NCI-H510A treated with DMSO at 0.1 percent for 48 hours (cell line): ENCODE results near the gene SLFN11.
A peak's percentile ranks its signal among the peaks of the same experiment; 100 is the strongest.
"Not testable (repeated sequence)": the region's sequence is repeated elsewhere in the genome, so short reads cannot be mapped to it uniquely, and the experiment has no call there.

Experiments used
- DNase-seq: peaks from one replicate; lab custom pipeline; 2025; lab: John Stamatoyannopoulos, UW

Gene SLFN11

GRCh38 chr17:35361027-35361426 lies 12.4 kb downstream of the SLFN11 start:
- no peak for DNase-seq

GRCh38 chr17:35359398-35359797 lies 14.0 kb downstream of the SLFN11 start:
- DNase-seq, result no peak

DNA sequence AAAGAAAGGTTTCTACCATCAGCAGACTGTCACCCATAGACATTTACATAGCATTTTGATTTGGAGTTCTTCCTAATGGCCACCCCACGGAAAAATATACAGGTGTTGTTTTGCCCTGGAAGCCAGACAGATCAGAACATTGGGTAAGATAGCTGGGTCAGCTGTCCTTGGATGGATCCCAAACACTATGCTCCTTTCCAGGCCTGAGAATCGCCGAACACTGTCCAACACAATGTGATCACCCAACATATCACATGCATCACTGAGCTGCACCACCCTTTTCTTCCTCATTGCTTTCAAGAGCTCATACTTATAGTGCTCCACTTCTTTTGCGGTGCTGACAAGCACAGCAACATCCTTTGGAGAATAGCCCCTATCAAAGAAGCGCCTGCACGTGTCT lies 21.1 kb downstream of the SLFN11 start:
- no peak for DNase-seq

DNA sequence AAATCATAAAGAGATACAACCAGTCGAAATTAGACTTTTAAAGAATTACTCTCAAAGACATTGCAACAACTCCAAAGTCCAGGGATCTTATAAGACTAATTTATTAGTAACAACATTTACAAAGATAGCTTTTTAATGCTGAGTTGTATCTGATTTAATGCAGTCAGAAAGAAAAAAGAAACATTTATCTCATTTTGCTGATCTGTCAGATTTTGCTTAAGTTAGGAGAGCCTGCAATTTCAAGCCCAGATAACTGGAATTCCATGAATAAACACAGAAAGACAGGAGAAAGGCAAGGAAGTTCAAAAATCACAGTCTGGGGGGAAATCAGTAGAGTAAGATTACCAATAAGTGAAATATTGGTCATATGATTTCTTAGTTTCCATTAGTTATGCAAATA lies 22.9 kb downstream of the SLFN11 start:
- no peak for DNase-seq

GRCh38 chr17:35345926-35346771 lies 27.3 kb downstream of the SLFN11 start:
- no peak for DNase-seq

GRCh38 chr17:35345445-35345925 lies 27.9 kb downstream of the SLFN11 start:
- no peak for DNase-seq

GRCh38 chr17:35344262-35344661 lies 29.2 kb downstream of the SLFN11 start:
- no peak for DNase-seq

DNA sequence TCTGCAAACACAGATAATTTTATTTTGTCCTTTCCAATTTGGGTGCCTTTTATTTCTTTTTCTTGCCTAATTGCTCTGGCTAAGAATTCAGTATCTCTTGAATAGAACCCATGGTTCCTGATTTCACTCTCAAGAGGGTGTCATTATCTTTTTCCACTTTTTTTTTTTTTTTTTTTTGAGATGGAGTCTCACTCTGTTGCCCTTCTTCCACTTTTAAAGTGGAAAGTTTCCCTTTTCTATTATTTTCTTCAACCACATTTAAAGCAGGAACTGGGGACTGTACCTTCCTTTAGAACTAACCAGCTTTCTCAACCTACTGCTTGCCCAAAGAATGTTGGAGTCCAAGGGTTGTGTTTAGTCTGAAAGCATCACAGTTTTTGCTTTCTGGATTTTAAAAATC lies 31.1 kb downstream of the SLFN11 start:
- DNase-seq, result no peak

GRCh38 chr17:35341411-35341992 lies 31.9 kb downstream of the SLFN11 start:
- no peak for DNase-seq

DNA sequence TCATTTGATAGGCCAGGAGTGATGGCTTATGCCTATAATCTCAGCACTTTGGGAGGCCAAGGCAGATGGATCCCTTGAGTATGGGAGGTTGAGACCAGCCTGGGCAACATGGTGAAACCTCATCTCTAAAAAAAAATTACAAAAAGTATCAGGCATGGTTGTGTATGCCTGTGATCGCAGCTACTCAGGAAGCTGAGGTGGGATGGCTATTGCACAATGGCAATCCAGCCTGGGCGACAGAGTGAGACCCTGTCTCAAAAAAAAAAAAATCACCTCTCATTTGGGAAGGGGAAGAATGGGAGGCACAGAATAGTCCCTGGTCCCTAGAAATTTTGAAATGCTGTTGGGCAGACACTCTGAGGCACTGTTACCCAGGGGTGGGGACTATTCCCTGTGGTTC lies 35.2 kb downstream of the SLFN11 start:
- no peak for DNase-seq

DNA sequence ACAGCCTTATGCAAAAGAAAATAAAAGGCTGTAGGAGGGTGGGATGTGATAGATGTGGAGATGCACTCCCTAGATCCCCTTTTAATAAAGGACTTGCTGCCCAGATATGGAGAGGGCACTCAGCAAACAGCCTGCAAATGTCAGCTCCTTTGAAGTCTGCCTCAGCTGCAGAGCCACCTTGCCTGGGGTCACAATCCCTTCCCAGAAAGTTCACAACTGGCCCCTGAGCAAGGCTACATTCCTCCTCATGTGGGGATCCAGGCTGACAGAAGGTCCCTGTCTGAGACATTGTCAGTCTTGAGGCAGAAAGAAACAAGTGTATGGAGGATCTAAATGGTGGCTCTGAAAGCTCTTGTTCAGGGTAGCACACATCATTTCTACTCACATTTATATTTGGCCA lies 36.1 kb downstream of the SLFN11 start:
- no peak for DNase-seq

GRCh38 chr17:35333578-35333977 lies 39.8 kb downstream of the SLFN11 start:
- not testable (repeated sequence) for DNase-seq

DNA sequence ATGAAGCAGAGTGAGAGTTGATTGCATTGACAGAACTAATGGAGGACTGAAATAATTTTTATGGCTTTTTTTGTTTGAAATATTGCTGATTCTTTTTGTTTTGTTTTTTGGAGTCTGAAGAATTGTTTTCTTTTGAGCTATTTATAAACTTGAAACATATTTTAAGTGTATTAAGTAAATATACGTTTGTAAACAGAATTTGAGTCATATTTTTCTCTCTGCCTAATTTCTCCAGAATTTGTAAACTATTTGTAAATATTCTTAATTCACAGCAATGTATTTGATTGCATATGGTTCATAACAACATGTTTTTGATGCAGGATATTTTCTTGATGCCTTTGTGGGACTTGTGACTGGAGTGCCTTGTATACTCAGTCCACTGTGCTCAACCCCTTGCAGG lies 50.7 kb downstream of the SLFN11 start:
- DNase-seq, result no peak

DNA sequence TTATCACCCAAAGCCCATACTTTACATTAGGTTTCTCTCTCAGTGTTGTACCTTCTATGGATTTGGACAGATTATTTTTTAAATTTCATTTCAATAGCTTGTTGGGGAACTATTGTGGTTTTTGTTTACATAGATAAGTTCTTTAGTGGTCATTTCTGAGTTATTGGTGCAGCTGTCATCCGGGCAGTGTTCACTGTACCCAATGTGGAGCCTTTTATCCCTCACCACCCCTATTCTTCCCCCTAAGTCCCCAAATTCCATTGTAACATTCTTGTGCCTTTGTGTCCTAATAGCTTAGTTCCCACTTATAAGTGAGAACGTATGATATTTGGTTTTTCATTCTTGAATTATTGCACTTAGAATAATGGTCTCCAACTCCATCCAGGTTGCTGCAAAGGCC lies 57.5 kb downstream of the SLFN11 start:
- no peak for DNase-seq

- no peak for DNase-seq
Observed at GRCh38 chr17:35315283-35315682, 58.1 kb downstream of the SLFN11 start.

DNA sequence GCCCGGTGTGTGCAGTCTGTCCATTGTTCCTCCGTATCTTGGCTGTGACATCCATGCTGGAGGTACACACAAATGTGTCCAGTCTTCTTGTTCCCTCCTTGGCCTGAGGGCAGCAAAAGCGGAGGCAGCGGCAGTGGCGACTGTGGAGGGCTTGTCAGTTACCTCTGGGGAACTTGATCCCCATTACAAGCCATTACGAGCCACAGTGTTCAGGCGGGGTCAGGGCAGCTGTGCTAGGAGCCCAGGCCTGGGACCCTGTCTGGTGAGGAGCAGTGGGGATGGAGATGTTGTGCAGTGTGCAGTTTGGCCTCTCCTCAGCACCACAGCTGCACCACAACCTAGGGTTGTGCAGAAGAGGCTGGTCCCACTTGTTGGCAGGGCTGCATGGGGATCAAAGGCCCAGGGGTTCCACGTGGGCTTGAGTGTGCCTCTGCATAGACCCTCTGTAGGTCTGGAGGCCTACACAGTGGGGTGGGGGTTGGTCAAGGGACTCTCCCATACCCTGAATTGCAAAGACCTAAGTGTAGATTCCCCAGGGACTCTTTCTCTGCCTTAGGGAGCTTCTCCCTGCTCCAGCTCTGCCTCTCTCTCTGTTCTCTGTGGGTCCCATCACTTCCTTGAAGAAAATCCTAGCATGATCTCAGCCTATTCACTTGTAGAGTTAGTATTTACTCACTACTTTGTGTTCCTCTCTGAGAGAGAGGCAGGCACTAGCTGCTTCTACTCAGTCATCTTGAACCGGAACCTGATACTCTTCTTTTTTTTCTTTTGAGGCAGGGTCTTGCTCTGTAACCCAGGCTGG lies 58.8 kb downstream of the SLFN11 start:
- DNase-seq, result no peak

- DNase-seq, result no peak
Observed at GRCh38 chr17:35313875-35314409, 59.5 kb downstream of the SLFN11 start.

DNA sequence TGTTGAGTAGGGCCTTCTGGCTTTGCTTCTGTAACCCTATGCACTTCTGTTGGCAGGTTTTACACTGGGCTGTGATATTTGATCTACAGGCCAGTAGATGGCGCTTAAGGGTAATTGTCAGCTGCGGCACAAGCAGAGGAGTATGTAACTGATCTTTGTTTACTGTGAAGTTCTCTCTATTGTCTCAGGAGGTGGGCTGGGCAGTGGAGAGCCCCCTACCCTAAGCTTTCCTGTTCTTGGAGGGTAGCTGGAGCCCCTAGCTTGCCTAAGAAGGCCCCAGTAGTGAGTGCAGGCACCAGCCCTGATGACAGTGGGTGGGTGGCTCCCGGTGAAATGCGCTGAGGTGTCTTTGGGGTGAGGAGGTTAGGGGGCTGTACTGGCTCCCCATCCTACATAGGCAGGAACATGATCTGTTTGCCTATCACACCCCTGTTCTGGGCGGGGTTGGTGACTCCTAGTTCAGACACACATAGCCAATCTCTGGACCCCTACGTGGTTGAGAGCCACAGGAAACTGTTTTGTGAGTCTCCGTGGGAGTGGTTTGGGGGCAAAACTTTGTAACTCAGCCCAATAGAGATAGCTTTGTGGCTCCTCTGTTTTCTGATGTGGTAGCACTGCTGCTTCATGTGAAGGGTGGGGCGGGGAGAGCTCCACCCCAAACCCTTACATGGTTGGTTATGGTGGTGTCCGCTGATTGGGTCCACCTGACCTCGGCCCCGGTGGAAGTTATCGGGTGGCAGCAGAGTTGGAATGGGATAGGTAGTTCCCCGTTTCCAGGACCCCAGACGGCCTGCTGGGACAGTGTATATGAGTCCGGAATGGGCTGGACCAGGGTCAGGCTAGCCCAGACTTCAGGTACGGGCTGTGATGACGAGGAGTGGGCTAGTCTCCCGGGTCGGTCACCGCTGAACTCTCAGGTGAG lies 60.4 kb downstream of the SLFN11 start:
- peak; percentile 32 for DNase-seq

DNA sequence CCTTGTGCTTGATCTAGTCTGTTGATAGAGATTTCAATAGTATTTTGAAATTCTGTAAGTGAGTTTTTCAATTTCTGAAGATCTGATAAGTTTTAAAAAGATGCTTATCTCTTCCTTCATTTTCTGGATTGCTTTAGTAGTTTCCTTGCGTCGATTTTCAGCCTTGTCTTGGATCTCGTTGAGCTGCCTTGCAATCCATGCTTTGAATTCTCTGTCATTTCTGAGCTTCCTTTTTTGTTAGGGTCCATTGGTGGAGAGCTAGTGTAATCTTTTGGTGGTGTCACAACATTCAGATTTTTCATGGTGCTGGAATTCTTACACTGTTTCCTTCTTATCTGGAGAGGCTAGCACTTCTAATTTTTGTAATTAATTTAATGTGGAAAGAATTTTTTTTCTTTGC lies 61.1 kb downstream of the SLFN11 start:
- DNase-seq, result no peak

DNA sequence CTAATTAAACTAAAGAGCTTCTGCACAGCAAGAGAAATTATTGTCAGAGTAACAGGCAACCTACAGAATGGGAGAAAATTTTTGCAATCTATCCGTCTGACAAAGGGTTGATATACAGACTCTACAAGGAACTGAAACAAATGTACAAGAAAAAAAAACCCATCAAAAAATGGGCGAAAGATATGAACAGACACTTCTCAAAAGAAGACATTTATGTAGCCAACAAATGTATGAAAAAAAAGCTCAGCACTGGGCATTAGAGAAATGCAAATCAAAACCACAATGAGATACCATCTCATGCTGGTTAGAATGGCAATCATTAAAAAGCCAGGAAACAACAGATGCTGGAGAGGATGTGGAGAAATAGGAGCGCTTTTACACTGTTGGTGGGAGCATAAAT lies 64.1 kb downstream of the SLFN11 start:
- not testable (repeated sequence) for DNase-seq
